IMR-90 (cell line): ENCODE data around the gene DIP2B.

ENCODE experiments used
- BHLHE40 ChIP-seq: fragments of 150-350 bp; IDR thresholded peaks from 2 replicates; pipeline ENCODE4 v1.6.1; 2016; ENCODE audit warnings: mild to moderate bottlenecking, low read depth, low read length
- CEBPB ChIP-seq: IDR thresholded peaks from 2 replicates; pipeline ENCODE4 v1.6.1; 2012; ENCODE audit warnings: low read depth, low read length, improper control_type of control experiment
- FOS ChIP-seq: fragments of 150-350 bp; IDR thresholded peaks from 2 replicates; pipeline ENCODE4 v1.6.1; 2016; ENCODE audit warnings: low read depth, low read length
- MAFK ChIP-seq: IDR thresholded peaks from 2 replicates; pipeline ENCODE4 v1.6.1; 2012; ENCODE audit warnings: low read depth, low read length, improper control_type of control experiment
- MAZ ChIP-seq: IDR thresholded peaks from 2 replicates; pipeline ENCODE4 v1.6.1; 2012; ENCODE audit warnings: low read depth, mild to moderate bottlenecking, low read length, improper control_type of control experiment, moderate library complexity, borderline replicate concordance
- MXI1 ChIP-seq: IDR thresholded peaks from 2 replicates; pipeline ENCODE4 v1.6.1; 2012; ENCODE audit warnings: low read depth, mild to moderate bottlenecking, low read length, moderate library complexity, borderline replicate concordance
- NFE2L2 ChIP-seq: fragments of 150-350 bp; IDR thresholded peaks from 2 replicates; pipeline ENCODE4 v1.6.1; 2016; ENCODE audit warnings: low read depth, mild to moderate bottlenecking, low read length
- POLR2A ChIP-seq: IDR thresholded peaks from 2 replicates; pipeline ENCODE4 v1.6.1; 2012; ENCODE audit warnings: mild to moderate bottlenecking, low read depth, low read length
- RAD21 ChIP-seq: IDR thresholded peaks from 2 replicates; pipeline ENCODE4 v1.6.1; 2012; ENCODE audit warnings: low read length, improper control_type of control experiment
- RCOR1 ChIP-seq: IDR thresholded peaks from 2 replicates; pipeline ENCODE4 v1.6.1; 2012; ENCODE audit warnings: mild to moderate bottlenecking, low read length, improper control_type of control experiment; ENCODE audit not compliant: insufficient replicate concordance
- SMC3 ChIP-seq: fragments of 150-350 bp; IDR thresholded peaks from 2 replicates; pipeline ENCODE4 v1.6.1; 2016; ENCODE audit warnings: low read depth, mild to moderate bottlenecking, antibody characterized with exemption, low read length, moderate library complexity
- TF ChIP-seq, protein P1 (sequence below): conservative IDR thresholded peaks from 2 replicates; pipeline ENCODE4 v1.5.1; 2012; ENCODE audit warnings: mild to moderate bottlenecking, low read depth, low read length, improper control_type of control experiment
- TF ChIP-seq, protein P2 (sequence below): fragments of 150-350 bp; IDR thresholded peaks from 2 replicates; pipeline ENCODE4 v1.6.1; 2016; ENCODE audit warnings: low read depth, mild to moderate bottlenecking, low read length, moderate library complexity, borderline replicate concordance
- TF ChIP-seq, protein P3 (sequence below): fragments of 150-350 bp; IDR thresholded peaks from 2 replicates; pipeline ENCODE4 v1.6.1; 2017; ENCODE audit warnings: mild to moderate bottlenecking, antibody characterized with exemption, low read length, low read depth

DNA sequence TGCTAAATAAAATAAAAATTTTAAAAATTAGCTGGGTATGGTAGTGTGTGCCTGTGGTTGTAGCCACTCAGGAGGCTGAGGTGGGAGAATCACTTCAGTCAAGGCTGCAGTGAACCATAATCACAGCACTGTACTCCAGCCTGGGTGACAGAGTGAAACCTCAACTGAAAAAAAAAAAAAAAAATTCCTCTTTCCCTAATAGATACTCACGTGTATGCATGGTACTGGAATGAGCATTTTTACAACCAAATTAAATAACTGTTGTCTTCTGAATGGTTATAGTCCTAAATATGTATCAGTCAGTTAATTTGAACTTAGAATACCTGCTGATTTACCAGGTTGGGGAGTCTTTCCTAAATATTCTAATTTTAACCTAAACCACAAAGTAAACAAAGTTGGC is 160.8 kb downstream of the DIP2B start:
- TF ChIP-seq MAZ (no peak), POLR2A (no peak), SMC3 (no peak), MXI1 (no peak), RCOR1 (no peak), RAD21 (no peak), FOS (no peak), CEBPB (no peak), BHLHE40 (no peak), MAFK (no peak), NFE2L2 (no peak)
- TF ChIP-seq, protein P1, sequence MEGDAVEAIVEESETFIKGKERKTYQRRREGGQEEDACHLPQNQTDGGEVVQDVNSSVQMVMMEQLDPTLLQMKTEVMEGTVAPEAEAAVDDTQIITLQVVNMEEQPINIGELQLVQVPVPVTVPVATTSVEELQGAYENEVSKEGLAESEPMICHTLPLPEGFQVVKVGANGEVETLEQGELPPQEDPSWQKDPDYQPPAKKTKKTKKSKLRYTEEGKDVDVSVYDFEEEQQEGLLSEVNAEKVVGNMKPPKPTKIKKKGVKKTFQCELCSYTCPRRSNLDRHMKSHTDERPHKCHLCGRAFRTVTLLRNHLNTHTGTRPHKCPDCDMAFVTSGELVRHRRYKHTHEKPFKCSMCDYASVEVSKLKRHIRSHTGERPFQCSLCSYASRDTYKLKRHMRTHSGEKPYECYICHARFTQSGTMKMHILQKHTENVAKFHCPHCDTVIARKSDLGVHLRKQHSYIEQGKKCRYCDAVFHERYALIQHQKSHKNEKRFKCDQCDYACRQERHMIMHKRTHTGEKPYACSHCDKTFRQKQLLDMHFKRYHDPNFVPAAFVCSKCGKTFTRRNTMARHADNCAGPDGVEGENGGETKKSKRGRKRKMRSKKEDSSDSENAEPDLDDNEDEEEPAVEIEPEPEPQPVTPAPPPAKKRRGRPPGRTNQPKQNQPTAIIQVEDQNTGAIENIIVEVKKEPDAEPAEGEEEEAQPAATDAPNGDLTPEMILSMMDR = no peak
- TF ChIP-seq, protein P2, sequence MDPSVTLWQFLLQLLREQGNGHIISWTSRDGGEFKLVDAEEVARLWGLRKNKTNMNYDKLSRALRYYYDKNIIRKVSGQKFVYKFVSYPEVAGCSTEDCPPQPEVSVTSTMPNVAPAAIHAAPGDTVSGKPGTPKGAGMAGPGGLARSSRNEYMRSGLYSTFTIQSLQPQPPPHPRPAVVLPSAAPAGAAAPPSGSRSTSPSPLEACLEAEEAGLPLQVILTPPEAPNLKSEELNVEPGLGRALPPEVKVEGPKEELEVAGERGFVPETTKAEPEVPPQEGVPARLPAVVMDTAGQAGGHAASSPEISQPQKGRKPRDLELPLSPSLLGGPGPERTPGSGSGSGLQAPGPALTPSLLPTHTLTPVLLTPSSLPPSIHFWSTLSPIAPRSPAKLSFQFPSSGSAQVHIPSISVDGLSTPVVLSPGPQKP = no peak
- TF ChIP-seq, protein P3, sequence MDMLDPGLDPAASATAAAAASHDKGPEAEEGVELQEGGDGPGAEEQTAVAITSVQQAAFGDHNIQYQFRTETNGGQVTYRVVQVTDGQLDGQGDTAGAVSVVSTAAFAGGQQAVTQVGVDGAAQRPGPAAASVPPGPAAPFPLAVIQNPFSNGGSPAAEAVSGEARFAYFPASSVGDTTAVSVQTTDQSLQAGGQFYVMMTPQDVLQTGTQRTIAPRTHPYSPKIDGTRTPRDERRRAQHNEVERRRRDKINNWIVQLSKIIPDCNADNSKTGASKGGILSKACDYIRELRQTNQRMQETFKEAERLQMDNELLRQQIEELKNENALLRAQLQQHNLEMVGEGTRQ = no peak
